Measurements from ENCODE around the gene ZNF189.

Gene ZNF189

GRCh38 chr9:101365181-101365580 is 33.5 kb upstream of the ZNF189 start:
- no peaks in the 10 kb centered on the region for H3K36me3 ChIP-seq
- TF ChIP-seq CTCF (IDR thresholded peaks at IDR 0.05; ENCODE audit: low read depth, low read length) = no peak
- H3K4me3 ChIP-seq (ENCODE audit: low read depth, low read length) = no peak overlapping the region
- no peaks in the 10 kb centered on the region for H3K27me3 ChIP-seq (ENCODE audit: insufficient read depth, low read depth, severe bottlenecking)
- no peak for DNase-seq
- no peak overlapping the region for H3K27ac ChIP-seq
- H3K9me3 ChIP-seq (ENCODE audit: severe bottlenecking) = no peaks in the 10 kb centered on the region

- Histone ChIP-seq H3K27ac (no peak overlapping the region), H3K4me3 (ENCODE audit: low read depth, low read length) (no peak overlapping the region)
Observed at GRCh38 chr9:101366038-101366756, 32.5 kb upstream of the ZNF189 start.

GRCh38 chr9:101367323-101367722 is 31.3 kb upstream of the ZNF189 start:
- TF ChIP-seq CTCF (IDR thresholded peaks at IDR 0.05; ENCODE audit: low read depth, low read length) = no peak
- H3K36me3 ChIP-seq = no peaks in the 10 kb centered on the region
- no peak overlapping the region for H3K27ac ChIP-seq
- no peaks in the 10 kb centered on the region for H3K27me3 ChIP-seq (ENCODE audit: insufficient read depth, low read depth, severe bottlenecking)
- DNase-seq = no peak
- no peak overlapping the region for H3K4me3 ChIP-seq (ENCODE audit: low read depth, low read length)
- no peaks in the 10 kb centered on the region for H3K9me3 ChIP-seq (ENCODE audit: severe bottlenecking)

More at GRCh38 chr9:101366038-101366756, 32.5 kb upstream of the ZNF189 start:
- TF ChIP-seq CTCF (IDR thresholded peaks at IDR 0.05; ENCODE audit: low read depth, low read length) = no peak
- DNase-seq = no peak
- Histone ChIP-seq H3K9me3 (ENCODE audit: severe bottlenecking) (no peaks in the 10 kb centered on the region), H3K36me3 (no peaks in the 10 kb centered on the region), H3K27me3 (ENCODE audit: insufficient read depth, low read depth, severe bottlenecking) (no peaks in the 10 kb centered on the region)

DNA sequence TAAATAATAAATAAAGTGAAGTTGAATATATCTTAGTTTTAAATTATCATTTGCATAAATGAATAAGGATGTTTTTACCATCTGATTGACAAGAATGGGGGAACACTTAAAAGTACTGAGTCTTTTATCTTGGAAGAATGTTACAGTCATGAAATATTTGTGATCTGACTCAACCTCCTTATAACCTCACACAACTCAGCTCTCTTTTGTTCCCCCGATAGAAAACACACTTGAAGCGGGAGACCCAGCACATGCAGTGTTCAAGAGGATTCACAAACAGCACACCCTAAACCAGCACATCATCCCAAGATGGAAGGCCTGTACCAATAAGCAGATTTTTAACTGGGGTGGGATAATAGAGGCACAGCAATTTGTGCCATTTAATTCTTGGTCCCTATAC is 29.4 kb upstream of the ZNF189 start:
- no peak for DNase-seq
- H3K27ac ChIP-seq = no peak overlapping the region
- no peak for TF ChIP-seq CTCF (IDR thresholded peaks at IDR 0.05; ENCODE audit: low read depth, low read length)
- H3K4me3 ChIP-seq (ENCODE audit: low read depth, low read length) = no peak overlapping the region
- no peaks in the 10 kb centered on the region for H3K27me3 ChIP-seq (ENCODE audit: insufficient read depth, low read depth, severe bottlenecking)
- H3K9me3 ChIP-seq (ENCODE audit: severe bottlenecking) = no peaks in the 10 kb centered on the region
- no peaks in the 10 kb centered on the region for H3K36me3 ChIP-seq

GRCh38 chr9:101369884-101370531 is 28.6 kb upstream of the ZNF189 start:
- no peak for TF ChIP-seq CTCF (IDR thresholded peaks at IDR 0.05; ENCODE audit: low read depth, low read length)
- no peaks in the 10 kb centered on the region for H3K36me3 ChIP-seq
- H3K9me3 ChIP-seq (ENCODE audit: severe bottlenecking) = no peaks in the 10 kb centered on the region
- no peak overlapping the region for H3K4me3 ChIP-seq (ENCODE audit: low read depth, low read length)
- DNase-seq = no peak
- H3K27ac ChIP-seq = no peak overlapping the region
- H3K27me3 ChIP-seq (ENCODE audit: insufficient read depth, low read depth, severe bottlenecking) = no peaks in the 10 kb centered on the region
